Mesothelial cell of epicardium (in vitro differentiated cells): ENCODE results near the gene HIGD1C. TPM values are rescaled to one million over a fixed set of nuclear protein-coding genes. Genes with fewer than 3 reads are reported as not detected.
"Not testable (repeated sequence)": the region's sequence is repeated elsewhere in the genome, so short reads cannot be mapped to it uniquely, and the experiment has no call there.

Experiments
- DNase-seq, 2 experiments: peaks; one replicate each; pipeline ENCODE4 v3.0.0; 2021; ENCODE audit warnings: low spot score in 2 of 2; ENCODE audit not compliant: unreplicated experiment in 2 of 2
- H3K27ac Mint-ChIP-seq: 2 replicates; pipeline ENCODE4 v1.8.0; 2021; ENCODE audit warnings: mixed read lengths
- H3K27me3 Mint-ChIP-seq: 2 replicates; pipeline ENCODE4 v1.8.0; 2021; ENCODE audit warnings: low read depth, mixed read lengths
- H3K36me3 Mint-ChIP-seq: 2 replicates; pipeline ENCODE4 v1.8.0; 2021; ENCODE audit warnings: mixed read lengths
- H3K4me1 Mint-ChIP-seq: 2 replicates; pipeline ENCODE4 v1.8.0; 2021; ENCODE audit warnings: mixed read lengths
- H3K4me3 Mint-ChIP-seq: 2 replicates; pipeline ENCODE4 v1.8.0; 2021; ENCODE audit warnings: mild to moderate bottlenecking, moderate library complexity, mixed read lengths
- H3K9me3 Mint-ChIP-seq: 2 replicates; pipeline ENCODE4 v1.8.0; 2021; ENCODE audit warnings: mixed read lengths
- total RNA-seq: library from RNA; stranded (reverse); gene quantifications from 3 replicates; pipeline ENCODE4 v1.2.1, GENCODE V29; 2021
- TF ChIP-seq, protein P1 (sequence below): fragments of 200-600 bp; sonication (generic); IDR thresholded peaks from one replicate; pipeline ENCODE4 v1.5.0; 2021; ENCODE audit warnings: antibody characterized with exemption; ENCODE audit not compliant: unreplicated experiment

Gene HIGD1C
- total RNA-seq, 1 donor from 2014 or later, result not detected

- peaks cover 3% of the 10 kb centered on the region for H3K9me3 Mint-ChIP-seq
- peaks cover 14% of the 10 kb centered on the region for H3K36me3 Mint-ChIP-seq
- no peaks in the 10 kb centered on the region for H3K4me1 Mint-ChIP-seq
- TF ChIP-seq, protein P1, sequence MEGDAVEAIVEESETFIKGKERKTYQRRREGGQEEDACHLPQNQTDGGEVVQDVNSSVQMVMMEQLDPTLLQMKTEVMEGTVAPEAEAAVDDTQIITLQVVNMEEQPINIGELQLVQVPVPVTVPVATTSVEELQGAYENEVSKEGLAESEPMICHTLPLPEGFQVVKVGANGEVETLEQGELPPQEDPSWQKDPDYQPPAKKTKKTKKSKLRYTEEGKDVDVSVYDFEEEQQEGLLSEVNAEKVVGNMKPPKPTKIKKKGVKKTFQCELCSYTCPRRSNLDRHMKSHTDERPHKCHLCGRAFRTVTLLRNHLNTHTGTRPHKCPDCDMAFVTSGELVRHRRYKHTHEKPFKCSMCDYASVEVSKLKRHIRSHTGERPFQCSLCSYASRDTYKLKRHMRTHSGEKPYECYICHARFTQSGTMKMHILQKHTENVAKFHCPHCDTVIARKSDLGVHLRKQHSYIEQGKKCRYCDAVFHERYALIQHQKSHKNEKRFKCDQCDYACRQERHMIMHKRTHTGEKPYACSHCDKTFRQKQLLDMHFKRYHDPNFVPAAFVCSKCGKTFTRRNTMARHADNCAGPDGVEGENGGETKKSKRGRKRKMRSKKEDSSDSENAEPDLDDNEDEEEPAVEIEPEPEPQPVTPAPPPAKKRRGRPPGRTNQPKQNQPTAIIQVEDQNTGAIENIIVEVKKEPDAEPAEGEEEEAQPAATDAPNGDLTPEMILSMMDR, result no peak
- no peak overlapping the region for H3K4me3 Mint-ChIP-seq
- H3K27me3 Mint-ChIP-seq, result no peaks in the 10 kb centered on the region
- H3K27ac Mint-ChIP-seq, result no peak overlapping the region
- no peak for DNase-seq
Observed at GRCh38 chr12:50949801-50950302, 2.5 kb upstream of the HIGD1C start.

DNA sequence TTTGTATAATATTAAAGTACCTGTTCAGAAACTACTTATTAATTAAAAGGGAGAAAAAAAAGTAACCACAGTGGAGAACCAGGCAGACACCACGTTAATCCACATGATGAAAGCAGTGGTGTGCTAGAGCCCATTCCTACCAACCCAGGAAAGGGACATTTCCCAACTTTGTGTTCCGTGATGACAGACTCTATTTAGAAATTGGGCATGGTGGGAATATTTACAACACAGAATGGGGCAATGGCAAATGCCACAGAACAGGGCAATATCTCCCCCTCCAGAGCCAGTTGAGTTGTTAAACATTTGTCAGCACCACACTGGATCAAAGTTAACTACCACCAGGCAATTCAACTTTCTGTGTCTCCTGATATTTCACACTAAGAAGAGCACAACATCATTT is 1.2 kb upstream of the HIGD1C start:
- TF ChIP-seq, protein P1, result no peak
- H3K4me1 Mint-ChIP-seq, result no peaks in the 10 kb centered on the region
- no peak for DNase-seq
- no peak overlapping the region for H3K27ac Mint-ChIP-seq
- peaks cover 3% of the 10 kb centered on the region for H3K9me3 Mint-ChIP-seq
- H3K36me3 Mint-ChIP-seq, result peaks cover 9% of the 10 kb centered on the region
- no peaks in the 10 kb centered on the region for H3K27me3 Mint-ChIP-seq
- no peak overlapping the region for H3K4me3 Mint-ChIP-seq

- Mint-ChIP-seq H3K36me3 (peaks cover 7% of the 10 kb centered on the region), H3K9me3 (no peaks in the 10 kb centered on the region)
- no peak for DNase-seq
Observed at GRCh38 chr12:50953047-50953446, 703 bp downstream of the HIGD1C start.

GRCh38 chr12:50954789-50955188 is 2.4 kb downstream of the HIGD1C start:
- H3K36me3 Mint-ChIP-seq, DNase-seq, H3K4me3 Mint-ChIP-seq, H3K27ac Mint-ChIP-seq, H3K4me1 Mint-ChIP-seq, H3K9me3 Mint-ChIP-seq, H3K27me3 Mint-ChIP-seq: not testable (repeated sequence)

More at GRCh38 chr12:50953047-50953446, 703 bp downstream of the HIGD1C start:
- Mint-ChIP-seq H3K27ac (no peak overlapping the region), H3K4me3 (no peak overlapping the region), H3K4me1 (no peaks in the 10 kb centered on the region), H3K27me3 (no peaks in the 10 kb centered on the region)
- TF ChIP-seq, protein P1, result no peak

- Mint-ChIP-seq H3K4me3 (no peak overlapping the region), H3K36me3 (peaks cover 9% of the 10 kb centered on the region), H3K4me1 (peaks cover 5% of the 10 kb centered on the region), H3K27ac (no peak overlapping the region), H3K9me3 (peaks cover 3% of the 10 kb centered on the region), H3K27me3 (no peaks in the 10 kb centered on the region)
- TF ChIP-seq, protein P1, result no peak
- no peak for DNase-seq
Observed at GRCh38 chr12:50955288-50955687, 2.9 kb downstream of the HIGD1C start.

GRCh38 chr12:50955697-50956096 is 3.4 kb downstream of the HIGD1C start:
- DNase-seq, result no peak
- Mint-ChIP-seq H3K9me3 (peaks cover 4% of the 10 kb centered on the region), H3K4me1 (peaks cover 6% of the 10 kb centered on the region), H3K4me3 (no peak overlapping the region), H3K27me3 (no peaks in the 10 kb centered on the region), H3K27ac (no peak overlapping the region), H3K36me3 (peaks cover 10% of the 10 kb centered on the region)
- TF ChIP-seq, protein P1, result no peak
